COR-L47 (cell line): Measurements from ENCODE around the gene FARP1.

Experiments
- DNase-seq: peaks from one replicate; lab custom pipeline; 2025; lab: John Stamatoyannopoulos, UW

FARP1 gene

GRCh38 chr13:98203646-98204326, 60.9 kb downstream of the FARP1 start:
- no peak for DNase-seq

- DNase-seq = no peak
Measured at GRCh38 chr13:98204546-98204945, 61.7 kb downstream of the FARP1 start.

- no peak for DNase-seq
Measured at GRCh38 chr13:98206946-98207345, 64.1 kb downstream of the FARP1 start.

GRCh38 chr13:98207416-98207815, 64.5 kb downstream of the FARP1 start:
- DNase-seq = no peak

- DNase-seq = no peak
Measured at GRCh38 chr13:98208606-98209005, 65.7 kb downstream of the FARP1 start.

- DNase-seq = no peak
Measured at GRCh38 chr13:98212763-98213162, 69.9 kb downstream of the FARP1 start.

DNA sequence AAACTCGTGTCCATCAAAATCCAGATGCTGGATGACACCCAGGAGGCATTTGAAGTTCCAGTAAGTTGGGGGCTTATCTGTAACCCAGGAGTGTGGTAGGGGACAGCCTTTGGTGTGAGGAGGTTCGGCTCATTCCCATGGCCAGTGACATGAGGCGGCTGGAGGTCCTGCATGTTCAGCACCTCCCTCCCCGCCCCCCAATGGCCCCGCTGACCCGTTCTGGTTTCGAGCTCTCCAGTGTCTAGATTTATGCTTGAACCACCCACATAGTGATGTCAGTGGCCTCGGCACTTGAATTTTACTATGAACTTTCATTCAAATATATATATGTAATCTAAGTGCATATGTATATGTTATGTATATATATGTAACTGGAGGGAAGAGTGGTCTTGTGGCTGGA, 70.5 kb downstream of the FARP1 start:
- DNase-seq = no peak

GRCh38 chr13:98214008-98214643, 71.2 kb downstream of the FARP1 start:
- no peak for DNase-seq

DNA sequence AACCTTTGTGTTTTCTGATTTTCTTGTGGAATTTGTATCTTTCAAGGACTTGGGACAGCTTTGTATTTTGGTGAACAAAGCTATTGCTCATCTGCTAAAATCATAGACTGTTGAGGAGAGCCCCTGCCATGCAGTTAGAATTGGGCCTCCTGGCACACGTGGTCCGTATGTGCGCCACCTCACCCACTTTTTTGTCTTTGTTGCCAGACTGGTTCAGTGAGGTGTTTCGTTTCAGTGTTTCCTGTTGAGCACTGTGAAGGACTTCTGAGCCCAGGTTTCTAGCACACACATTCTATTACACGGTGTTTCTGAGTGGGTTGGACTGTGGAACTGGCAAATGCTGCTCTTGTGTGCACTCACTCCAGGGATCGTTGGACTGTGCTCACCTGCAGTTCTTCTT, 71.8 kb downstream of the FARP1 start:
- no peak for DNase-seq

DNA sequence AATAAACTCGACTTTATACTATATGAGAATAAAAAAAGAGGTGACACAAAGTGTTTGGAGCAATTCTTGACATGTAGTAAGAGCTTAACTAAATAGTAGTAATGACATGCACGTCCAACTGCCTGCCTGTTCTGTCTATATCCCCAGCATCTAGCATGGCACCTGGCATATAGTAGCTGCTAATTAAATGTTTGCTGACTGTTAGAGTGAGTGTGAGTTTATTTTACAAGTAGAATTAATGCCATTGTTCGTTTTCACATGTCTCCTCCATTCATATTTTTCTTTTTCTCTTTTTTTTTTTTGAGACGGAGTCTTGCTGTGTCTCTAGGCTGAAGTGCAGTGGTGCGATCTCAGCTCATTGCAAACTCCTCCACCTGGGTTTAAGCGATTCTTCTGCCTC, 72.6 kb downstream of the FARP1 start:
- no peak for DNase-seq

DNA sequence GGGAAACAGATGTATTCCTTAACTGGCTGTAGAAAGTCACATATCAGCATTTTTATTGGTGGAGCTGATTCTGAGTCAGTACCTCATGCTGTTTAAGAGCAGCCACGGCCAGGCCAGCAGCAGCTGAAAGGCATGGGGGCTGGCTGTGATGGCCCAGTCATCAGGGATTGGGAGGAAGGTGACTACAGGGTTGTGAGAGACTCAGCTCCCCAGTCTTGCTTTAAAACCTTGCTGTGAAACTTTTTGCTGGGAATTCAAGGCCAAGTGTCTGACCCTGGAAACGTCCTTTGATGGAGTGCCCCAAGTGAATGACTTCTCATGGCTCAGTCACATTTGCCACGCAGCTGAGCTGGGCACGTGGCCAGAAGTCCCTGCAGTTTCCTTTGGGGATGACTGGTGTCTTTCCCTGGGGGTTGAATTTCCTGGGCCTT, 73.3 kb downstream of the FARP1 start:
- peak; percentile 35 for DNase-seq

DNA sequence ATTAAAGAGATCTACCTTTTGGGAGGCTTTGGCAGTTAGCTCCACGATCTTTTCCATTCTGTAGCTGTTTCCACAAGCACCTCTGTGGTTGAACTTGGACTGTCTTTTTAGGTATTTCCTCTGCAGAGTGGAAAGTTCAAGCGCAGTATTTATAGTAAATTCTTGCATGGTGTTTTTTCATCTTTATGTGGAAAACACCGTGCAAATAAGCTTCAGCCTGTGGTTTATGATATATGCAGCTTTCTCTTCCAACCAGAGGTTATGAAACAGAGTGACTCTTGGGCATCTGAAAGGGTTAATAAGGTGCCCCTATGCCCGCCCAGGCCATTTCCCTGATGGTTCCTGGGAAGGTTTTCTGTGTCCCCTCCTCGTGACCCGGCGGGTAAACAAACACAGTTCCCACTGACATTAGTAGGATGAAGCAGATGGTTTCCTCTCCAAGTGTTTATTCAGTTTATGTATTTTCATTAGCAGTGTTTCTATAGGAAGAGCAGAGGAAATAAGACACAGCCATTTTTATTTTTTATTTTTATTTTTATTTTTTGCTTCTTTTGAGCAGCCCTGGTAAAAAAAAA, 73.9 kb downstream of the FARP1 start:
- no peak for DNase-seq

- DNase-seq = no peak
Measured at GRCh38 chr13:98217597-98217996, 74.7 kb downstream of the FARP1 start.

DNA sequence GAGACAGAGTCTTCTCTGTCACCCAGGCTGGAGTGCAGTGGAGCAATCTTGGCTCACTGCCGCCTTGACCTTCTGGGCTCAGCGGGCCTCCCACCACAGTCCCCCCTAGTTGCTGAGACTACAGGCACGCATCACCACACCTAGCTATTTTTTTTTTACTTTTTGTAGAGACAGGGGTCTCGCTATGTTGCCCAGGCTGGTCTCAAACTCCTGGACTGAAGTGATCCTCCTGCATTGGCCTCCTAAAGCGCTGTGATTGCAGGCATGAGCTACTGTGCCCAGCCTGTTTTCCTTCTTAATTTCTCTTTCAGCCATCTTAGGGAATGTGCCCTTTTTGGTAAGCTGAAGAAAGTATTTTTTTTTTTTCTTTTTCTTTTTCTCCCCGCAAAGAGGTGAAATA, 76.8 kb downstream of the FARP1 start:
- no peak for DNase-seq

DNA sequence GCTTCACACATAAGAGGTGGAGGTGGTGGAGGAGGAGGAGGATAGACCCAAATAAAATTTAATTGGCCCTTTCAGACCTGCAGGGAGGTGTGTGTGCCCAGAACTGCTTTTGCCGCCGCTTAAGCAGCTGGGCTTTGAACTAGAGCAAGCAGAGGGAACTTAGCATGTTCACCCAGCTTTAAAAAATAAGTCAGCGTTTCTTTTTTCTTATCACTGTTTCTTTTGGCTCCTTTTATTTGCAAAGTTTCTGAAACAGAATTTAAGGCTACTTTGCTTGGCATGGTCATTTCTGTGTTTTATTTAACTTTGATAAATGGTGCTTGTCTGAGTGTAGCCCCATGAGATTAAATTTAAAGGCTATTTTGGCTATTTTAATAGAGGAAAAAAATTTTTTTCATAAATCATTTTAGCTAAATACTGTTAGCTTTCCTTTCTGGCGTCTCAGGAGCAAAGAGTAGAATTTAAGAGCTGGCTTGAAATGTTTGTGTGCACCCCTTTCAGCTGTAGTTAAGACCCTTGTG, 77.4 kb downstream of the FARP1 start:
- DNase-seq = no peak

GRCh38 chr13:98221234-98221633, 78.3 kb downstream of the FARP1 start:
- DNase-seq = no peak

DNA sequence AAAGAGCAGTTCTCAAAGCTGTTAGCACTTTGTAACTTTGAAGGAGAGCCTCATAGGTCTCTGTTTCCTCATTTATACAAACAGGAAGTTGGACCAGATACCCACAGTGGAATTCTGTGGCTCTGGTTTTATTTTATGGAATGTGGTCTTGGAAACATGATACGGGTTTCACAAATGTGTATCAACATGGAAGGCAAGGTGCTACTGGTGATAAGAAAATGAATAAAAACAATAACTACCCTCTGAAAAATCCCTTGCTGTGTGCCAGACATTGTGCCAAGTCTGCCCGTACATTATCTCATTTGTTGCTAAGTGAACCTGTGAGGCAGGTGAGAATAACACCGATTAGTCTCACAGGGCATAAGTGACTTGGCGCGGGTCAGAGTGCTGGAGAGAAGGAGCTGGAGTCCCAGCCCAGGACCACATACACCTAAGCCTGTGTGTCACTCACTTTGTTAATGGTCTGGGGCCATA, 79.2 kb downstream of the FARP1 start:
- DNase-seq = no peak

DNA sequence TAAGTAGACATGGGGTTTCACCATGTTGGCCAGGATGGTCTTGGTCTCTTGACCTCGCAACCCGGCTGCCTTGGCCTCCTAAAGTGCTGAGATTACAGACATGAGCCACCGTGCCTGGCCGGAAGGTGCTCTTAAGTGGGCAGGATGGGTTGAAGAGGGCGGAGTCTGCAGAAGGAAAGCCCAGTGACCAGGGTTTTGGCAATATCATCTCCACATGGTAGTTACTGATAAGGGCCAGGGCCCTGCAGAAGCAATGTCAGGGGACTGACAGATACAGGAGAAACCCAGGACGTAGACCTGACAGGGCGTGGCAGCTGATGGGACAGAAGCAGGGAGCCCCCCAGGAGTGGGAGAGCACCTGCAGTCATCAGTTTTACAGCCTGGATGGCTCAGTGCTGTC, 79.9 kb downstream of the FARP1 start:
- DNase-seq = no peak

DNA sequence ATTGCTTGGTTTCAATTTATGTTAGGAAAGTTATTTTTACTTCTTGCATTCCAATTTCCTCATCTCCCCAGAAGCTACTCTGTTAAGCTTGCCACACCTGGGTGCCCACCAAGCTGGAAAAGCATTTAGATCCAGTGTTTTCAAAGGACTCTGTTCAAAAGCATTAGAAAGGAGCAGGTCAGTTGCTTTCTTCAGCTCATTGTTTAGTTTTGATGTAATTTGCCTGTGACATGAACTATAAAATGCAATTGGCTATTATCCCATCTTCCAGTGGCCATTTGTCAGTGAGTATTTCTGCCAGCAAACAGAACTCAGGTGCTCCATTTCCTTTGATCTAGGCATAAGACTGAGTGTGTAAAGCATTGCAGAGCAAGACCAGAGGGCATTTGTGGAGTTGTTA, 80.8 kb downstream of the FARP1 start:
- DNase-seq = no peak

- no peak for DNase-seq
Measured at GRCh38 chr13:98224557-98224956, 81.7 kb downstream of the FARP1 start.

GRCh38 chr13:98225036-98225940, 82.4 kb downstream of the FARP1 start:
- DNase-seq = no peak

DNA sequence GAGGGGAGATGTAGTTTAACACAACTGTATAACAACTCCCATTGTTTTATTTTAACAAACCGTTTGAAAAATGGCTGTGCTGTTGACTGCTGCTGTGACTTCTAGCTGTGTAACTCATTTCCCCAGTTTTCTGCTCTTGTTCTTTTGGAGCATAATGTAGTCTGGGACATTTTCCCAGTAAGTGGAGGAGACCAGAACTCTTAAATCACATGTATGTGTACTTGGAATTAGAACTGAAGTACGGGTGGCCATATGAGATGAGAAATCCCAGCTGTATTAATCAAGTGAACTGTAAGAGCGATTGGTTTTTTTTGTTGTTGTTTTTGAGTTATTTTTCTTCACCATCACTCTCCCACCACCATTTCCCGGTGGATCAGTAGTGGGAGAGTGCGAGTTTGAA, 83.6 kb downstream of the FARP1 start:
- no peak for DNase-seq
